ENCODE data around the gene RETREG3.

Gene RETREG3

DNA sequence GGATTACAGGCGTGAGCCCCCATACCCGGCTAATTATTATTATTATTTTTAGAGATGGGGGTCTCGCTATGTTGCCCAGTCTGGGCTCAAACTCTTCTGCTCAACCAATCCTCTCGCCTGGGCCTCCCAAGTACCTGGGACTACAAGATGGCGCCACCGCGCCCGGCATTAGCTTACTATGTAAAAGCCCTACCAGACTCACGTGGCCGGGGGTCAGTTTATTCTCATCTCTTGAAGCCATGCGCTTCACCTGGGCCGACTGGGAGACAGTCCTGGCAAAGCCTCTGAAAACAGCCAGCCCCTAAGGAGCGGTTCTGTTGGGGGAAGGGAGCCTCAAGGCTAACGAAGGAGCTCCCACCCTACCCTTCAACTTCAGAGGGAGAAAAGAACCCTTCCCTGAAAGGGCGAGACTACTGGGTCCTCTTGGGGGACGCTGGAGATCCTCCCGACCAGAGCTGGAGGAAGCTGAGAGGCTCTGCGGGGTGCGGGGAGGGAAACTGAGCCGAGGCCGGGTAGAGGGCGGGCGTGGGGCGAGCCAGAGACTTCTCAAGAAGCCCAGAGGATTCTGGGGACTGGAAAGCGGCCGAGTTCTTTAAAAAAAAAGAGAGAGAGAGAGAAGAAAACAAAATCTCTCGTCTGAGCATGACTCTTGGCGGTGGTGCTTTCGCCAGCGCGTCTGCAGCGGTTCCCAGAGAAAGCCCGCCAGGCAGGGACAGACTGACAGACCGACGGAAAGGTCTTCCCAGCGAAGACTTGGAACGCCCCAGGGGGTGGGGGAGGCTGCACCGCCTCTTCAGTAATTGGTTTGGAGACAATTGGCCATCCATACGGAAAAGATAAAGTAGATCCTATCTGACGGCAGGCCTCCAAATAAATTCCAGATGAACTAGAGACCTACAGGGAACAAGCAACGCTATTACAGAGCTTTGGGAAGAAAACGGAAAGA, 44.3 kb upstream of the RETREG3 start:
- H3K27ac ChIP-seq (ENCODE audit: low read depth, low read length): no peak overlapping the region
- peaks cover 2% of the 10 kb centered on the region for H3K4me1 ChIP-seq (ENCODE audit: control insufficient read depth, low read length)
- H3K79me2 ChIP-seq (ENCODE audit: control insufficient read depth, low read length): no peaks in the 10 kb centered on the region
- H3K4me2 ChIP-seq (ENCODE audit: low read length): no peak overlapping the region
- H3F3A ChIP-seq (ENCODE audit: control insufficient read depth, insufficient read depth): no peaks in the 10 kb centered on the region
- no peaks in the 10 kb centered on the region for H4K20me1 ChIP-seq (ENCODE audit: control insufficient read depth, insufficient read depth, low read depth, low read length)
- no peaks in the 10 kb centered on the region for H3K36me3 ChIP-seq (ENCODE audit: control insufficient read depth, low read length)
- peaks cover 2% of the 10 kb centered on the region; the same call in 1 of the 2 replicates for H3K27me3 ChIP-seq (ENCODE audit: control insufficient read depth, low read length)
- TF ChIP-seq, protein P1, sequence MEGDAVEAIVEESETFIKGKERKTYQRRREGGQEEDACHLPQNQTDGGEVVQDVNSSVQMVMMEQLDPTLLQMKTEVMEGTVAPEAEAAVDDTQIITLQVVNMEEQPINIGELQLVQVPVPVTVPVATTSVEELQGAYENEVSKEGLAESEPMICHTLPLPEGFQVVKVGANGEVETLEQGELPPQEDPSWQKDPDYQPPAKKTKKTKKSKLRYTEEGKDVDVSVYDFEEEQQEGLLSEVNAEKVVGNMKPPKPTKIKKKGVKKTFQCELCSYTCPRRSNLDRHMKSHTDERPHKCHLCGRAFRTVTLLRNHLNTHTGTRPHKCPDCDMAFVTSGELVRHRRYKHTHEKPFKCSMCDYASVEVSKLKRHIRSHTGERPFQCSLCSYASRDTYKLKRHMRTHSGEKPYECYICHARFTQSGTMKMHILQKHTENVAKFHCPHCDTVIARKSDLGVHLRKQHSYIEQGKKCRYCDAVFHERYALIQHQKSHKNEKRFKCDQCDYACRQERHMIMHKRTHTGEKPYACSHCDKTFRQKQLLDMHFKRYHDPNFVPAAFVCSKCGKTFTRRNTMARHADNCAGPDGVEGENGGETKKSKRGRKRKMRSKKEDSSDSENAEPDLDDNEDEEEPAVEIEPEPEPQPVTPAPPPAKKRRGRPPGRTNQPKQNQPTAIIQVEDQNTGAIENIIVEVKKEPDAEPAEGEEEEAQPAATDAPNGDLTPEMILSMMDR (IDR thresholded peaks at IDR 0.05; ENCODE audit: low read depth, low read length, poor library complexity, severe bottlenecking): no peak
- no peak for TF ChIP-seq EZH2phosphoT487 (IDR thresholded peaks at IDR 0.05; ENCODE audit: borderline replicate concordance, low read length)
- no peaks in the 10 kb centered on the region for H3K9me3 ChIP-seq (ENCODE audit: control insufficient read depth, insufficient read depth, low read length)
- no peak overlapping the region for H3K4me3 ChIP-seq (ENCODE audit: low read length)
- H3K9me2 ChIP-seq (replicated peaks; ENCODE audit: control insufficient read depth, low read length): no peaks in the 10 kb centered on the region

GRCh38 chr17:42651392-42651791, 42.2 kb upstream of the RETREG3 start:
- Histone ChIP-seq H3K79me2 (ENCODE audit: control insufficient read depth, low read length) (no peaks in the 10 kb centered on the region), H3K9me2 (replicated peaks; ENCODE audit: control insufficient read depth, low read length) (no peaks in the 10 kb centered on the region), H3K4me2 (ENCODE audit: low read length) (no peak overlapping the region), H3K4me1 (ENCODE audit: control insufficient read depth, low read length) (no peaks in the 10 kb centered on the region), H3F3A (ENCODE audit: control insufficient read depth, insufficient read depth) (no peaks in the 10 kb centered on the region), H4K20me1 (ENCODE audit: control insufficient read depth, insufficient read depth, low read depth, low read length) (no peaks in the 10 kb centered on the region), H3K27me3 (ENCODE audit: control insufficient read depth, low read length) (peaks cover 5% of the 10 kb centered on the region; the same call in 1 of the 2 replicates), H3K9me3 (ENCODE audit: control insufficient read depth, insufficient read depth, low read length) (no peaks in the 10 kb centered on the region), H3K27ac (ENCODE audit: low read depth, low read length) (no peak overlapping the region), H3K4me3 (ENCODE audit: low read length) (no peak overlapping the region), H3K36me3 (ENCODE audit: control insufficient read depth, low read length) (no peaks in the 10 kb centered on the region)
- TF ChIP-seq, protein P1 (IDR thresholded peaks at IDR 0.05; ENCODE audit: low read depth, low read length, poor library complexity, severe bottlenecking): no peak
- no peak for TF ChIP-seq EZH2phosphoT487 (IDR thresholded peaks at IDR 0.05; ENCODE audit: borderline replicate concordance, low read length)

GRCh38 chr17:42647778-42648177, 38.6 kb upstream of the RETREG3 start:
- no peaks in the 10 kb centered on the region for H3K9me2 ChIP-seq (replicated peaks; ENCODE audit: control insufficient read depth, low read length)
- no peaks in the 10 kb centered on the region for H3K9me3 ChIP-seq (ENCODE audit: control insufficient read depth, insufficient read depth, low read length)
- no peaks in the 10 kb centered on the region for H4K20me1 ChIP-seq (ENCODE audit: control insufficient read depth, insufficient read depth, low read depth, low read length)
- H3K79me2 ChIP-seq (ENCODE audit: control insufficient read depth, low read length): no peaks in the 10 kb centered on the region
- no peak overlapping the region for H3K4me3 ChIP-seq (ENCODE audit: low read length)
- H3K4me1 ChIP-seq (ENCODE audit: control insufficient read depth, low read length): no peaks in the 10 kb centered on the region
- no peak overlapping the region for H3K4me2 ChIP-seq (ENCODE audit: low read length)
- H3K27ac ChIP-seq (ENCODE audit: low read depth, low read length): no peak overlapping the region
- no peak for TF ChIP-seq EZH2phosphoT487 (IDR thresholded peaks at IDR 0.05; ENCODE audit: borderline replicate concordance, low read length)
- TF ChIP-seq, protein P1 (IDR thresholded peaks at IDR 0.05; ENCODE audit: low read depth, low read length, poor library complexity, severe bottlenecking): no peak
- no peaks in the 10 kb centered on the region for H3F3A ChIP-seq (ENCODE audit: control insufficient read depth, insufficient read depth)
- H3K36me3 ChIP-seq (ENCODE audit: control insufficient read depth, low read length): no peaks in the 10 kb centered on the region
- H3K27me3 ChIP-seq (ENCODE audit: control insufficient read depth, low read length): peaks cover 5% of the 10 kb centered on the region; the same call in 1 of the 2 replicates
